Breast epithelium (tissue), 3 donors: ENCODE measurements around the gene CPD.

ENCODE experiments used
- POLR2A ChIP-seq: fragments of 450-650 bp; IDR thresholded peaks from one replicate; pipeline ENCODE4 v1.6.1; 2016; ENCODE audit warnings: antibody characterized with exemption, mild to moderate bottlenecking, moderate library complexity
- POLR2AphosphoS5 ChIP-seq, 3 donors: sonication (generic); formaldehyde crosslinking; IDR thresholded peaks; one replicate each; pipeline ENCODE4 v1.6.1; 2017; ENCODE audit warnings: antibody characterized with exemption in 3 of 3
- TF ChIP-seq, protein P1 (sequence below), 3 donors: fragments of 450-650 bp; IDR thresholded peaks; one replicate each; pipeline ENCODE4 v1.5.1; 2016 to 2017; ENCODE audit warnings: antibody characterized with exemption in 3 of 3, mild to moderate bottlenecking in 3 of 3, moderate library complexity in 3 of 3

DNA sequence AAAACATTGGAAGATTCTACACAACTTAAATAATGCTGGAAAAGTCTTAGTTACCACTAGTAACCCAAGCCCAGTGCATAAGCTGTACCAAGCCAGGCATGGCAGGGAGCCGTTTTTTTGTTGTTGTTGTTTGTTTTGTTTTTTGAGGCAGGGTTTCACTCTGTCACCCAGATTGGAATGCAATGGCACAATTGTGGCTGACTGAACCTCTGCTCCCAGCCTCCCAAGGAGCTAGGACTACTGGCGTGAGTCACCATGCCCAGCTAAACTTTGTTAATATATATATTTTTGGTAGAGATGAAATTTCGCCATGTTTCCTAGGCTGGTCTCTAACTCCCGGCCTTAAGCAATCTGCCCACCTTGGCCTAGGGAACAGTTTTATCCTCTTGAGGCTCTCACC is 44.3 kb upstream of the CPD start:
- TF ChIP-seq POLR2A (no peak), POLR2AphosphoS5 (IDR thresholded peaks at IDR 0.05) (no peak)
- TF ChIP-seq, protein P1, sequence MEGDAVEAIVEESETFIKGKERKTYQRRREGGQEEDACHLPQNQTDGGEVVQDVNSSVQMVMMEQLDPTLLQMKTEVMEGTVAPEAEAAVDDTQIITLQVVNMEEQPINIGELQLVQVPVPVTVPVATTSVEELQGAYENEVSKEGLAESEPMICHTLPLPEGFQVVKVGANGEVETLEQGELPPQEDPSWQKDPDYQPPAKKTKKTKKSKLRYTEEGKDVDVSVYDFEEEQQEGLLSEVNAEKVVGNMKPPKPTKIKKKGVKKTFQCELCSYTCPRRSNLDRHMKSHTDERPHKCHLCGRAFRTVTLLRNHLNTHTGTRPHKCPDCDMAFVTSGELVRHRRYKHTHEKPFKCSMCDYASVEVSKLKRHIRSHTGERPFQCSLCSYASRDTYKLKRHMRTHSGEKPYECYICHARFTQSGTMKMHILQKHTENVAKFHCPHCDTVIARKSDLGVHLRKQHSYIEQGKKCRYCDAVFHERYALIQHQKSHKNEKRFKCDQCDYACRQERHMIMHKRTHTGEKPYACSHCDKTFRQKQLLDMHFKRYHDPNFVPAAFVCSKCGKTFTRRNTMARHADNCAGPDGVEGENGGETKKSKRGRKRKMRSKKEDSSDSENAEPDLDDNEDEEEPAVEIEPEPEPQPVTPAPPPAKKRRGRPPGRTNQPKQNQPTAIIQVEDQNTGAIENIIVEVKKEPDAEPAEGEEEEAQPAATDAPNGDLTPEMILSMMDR (IDR thresholded peaks at IDR 0.05), result no peak
